ENCODE measurements around the gene GALNT10.

GRCh38 chr5:154368041-154368800 is 177.7 kb downstream of the GALNT10 start:
- TF ChIP-seq POLR2A (IDR thresholded peaks at IDR 0.05; ENCODE audit: borderline replicate concordance, extremely low read depth, insufficient read depth, insufficient read length) = no peak
- TF ChIP-seq, protein P1, sequence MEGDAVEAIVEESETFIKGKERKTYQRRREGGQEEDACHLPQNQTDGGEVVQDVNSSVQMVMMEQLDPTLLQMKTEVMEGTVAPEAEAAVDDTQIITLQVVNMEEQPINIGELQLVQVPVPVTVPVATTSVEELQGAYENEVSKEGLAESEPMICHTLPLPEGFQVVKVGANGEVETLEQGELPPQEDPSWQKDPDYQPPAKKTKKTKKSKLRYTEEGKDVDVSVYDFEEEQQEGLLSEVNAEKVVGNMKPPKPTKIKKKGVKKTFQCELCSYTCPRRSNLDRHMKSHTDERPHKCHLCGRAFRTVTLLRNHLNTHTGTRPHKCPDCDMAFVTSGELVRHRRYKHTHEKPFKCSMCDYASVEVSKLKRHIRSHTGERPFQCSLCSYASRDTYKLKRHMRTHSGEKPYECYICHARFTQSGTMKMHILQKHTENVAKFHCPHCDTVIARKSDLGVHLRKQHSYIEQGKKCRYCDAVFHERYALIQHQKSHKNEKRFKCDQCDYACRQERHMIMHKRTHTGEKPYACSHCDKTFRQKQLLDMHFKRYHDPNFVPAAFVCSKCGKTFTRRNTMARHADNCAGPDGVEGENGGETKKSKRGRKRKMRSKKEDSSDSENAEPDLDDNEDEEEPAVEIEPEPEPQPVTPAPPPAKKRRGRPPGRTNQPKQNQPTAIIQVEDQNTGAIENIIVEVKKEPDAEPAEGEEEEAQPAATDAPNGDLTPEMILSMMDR (IDR thresholded peaks at IDR 0.05 in 2 of 3, conservative IDR thresholded peaks at IDR 0.05 in 1 of 3; ENCODE audit: borderline replicate concordance in 1 of 3, insufficient read depth in 1 of 3, low read depth in 2 of 3, low read length in 2 of 3) = no peak
- no peak for TF ChIP-seq ZNF274 (IDR thresholded peaks at IDR 0.05; ENCODE audit: low read depth, low read length)
- TF ChIP-seq, protein P2, sequence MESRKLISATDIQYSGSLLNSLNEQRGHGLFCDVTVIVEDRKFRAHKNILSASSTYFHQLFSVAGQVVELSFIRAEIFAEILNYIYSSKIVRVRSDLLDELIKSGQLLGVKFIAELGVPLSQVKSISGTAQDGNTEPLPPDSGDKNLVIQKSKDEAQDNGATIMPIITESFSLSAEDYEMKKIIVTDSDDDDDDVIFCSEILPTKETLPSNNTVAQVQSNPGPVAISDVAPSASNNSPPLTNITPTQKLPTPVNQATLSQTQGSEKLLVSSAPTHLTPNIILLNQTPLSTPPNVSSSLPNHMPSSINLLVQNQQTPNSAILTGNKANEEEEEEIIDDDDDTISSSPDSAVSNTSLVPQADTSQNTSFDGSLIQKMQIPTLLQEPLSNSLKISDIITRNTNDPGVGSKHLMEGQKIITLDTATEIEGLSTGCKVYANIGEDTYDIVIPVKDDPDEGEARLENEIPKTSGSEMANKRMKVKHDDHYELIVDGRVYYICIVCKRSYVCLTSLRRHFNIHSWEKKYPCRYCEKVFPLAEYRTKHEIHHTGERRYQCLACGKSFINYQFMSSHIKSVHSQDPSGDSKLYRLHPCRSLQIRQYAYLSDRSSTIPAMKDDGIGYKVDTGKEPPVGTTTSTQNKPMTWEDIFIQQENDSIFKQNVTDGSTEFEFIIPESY (IDR thresholded peaks at IDR 0.05; ENCODE audit: extremely low read depth, insufficient replicate concordance, low read length) = no peak

All from HCT116 (cell line).